Stimulated activated CD4-positive, alpha-beta T cell treated with anti-CD3 and anti-CD28 coated beads, TNF-alpha, amount 100 ng/mL, for 48 hours (primary cell): ENCODE measurements around the gene SPACA4.
A peak's percentile ranks its signal among the peaks of the same experiment; 100 is the strongest.
"Not testable (repeated sequence)": the region's sequence is repeated elsewhere in the genome, so short reads cannot be mapped to it uniquely, and the experiment has no call there.

Source experiments
- DNase-seq, 3 donors: peaks; one replicate each; pipeline ENCODE4 v3.0.0-alpha.2; 2020; ENCODE audit warnings: low read depth in 3 of 3

SPACA4 gene

DNA sequence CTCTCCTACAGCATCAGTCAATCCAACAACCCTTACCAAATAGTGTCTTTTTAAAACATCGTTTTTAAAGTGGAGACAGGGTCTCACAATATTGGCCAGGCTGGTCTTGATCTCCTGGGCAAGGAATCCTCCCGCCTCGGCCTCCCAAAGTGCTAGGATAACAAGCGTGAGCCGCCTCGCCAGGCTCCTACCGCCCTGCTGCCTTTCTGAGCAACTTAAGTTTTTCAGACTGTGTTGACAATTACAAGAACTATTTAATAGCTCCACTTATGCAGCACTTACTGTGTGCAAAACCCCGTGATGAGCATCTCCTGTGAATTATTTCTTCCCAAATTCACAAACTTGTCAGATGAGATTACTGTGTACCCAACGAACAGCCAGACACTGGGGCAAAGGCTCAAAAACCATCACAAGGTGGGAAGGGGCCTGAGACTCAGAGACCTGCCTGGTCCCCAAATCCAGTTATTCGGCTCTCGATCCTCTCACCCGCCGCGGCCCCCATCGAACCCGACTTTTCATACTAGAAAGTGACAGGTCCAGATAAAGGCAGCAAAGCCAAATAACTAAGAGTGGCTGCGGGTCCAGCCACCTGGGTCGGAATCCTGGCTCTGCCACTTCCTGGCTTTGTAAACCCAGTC lies 11.9 kb downstream of the SPACA4 start:
- no peak for DNase-seq

DNA sequence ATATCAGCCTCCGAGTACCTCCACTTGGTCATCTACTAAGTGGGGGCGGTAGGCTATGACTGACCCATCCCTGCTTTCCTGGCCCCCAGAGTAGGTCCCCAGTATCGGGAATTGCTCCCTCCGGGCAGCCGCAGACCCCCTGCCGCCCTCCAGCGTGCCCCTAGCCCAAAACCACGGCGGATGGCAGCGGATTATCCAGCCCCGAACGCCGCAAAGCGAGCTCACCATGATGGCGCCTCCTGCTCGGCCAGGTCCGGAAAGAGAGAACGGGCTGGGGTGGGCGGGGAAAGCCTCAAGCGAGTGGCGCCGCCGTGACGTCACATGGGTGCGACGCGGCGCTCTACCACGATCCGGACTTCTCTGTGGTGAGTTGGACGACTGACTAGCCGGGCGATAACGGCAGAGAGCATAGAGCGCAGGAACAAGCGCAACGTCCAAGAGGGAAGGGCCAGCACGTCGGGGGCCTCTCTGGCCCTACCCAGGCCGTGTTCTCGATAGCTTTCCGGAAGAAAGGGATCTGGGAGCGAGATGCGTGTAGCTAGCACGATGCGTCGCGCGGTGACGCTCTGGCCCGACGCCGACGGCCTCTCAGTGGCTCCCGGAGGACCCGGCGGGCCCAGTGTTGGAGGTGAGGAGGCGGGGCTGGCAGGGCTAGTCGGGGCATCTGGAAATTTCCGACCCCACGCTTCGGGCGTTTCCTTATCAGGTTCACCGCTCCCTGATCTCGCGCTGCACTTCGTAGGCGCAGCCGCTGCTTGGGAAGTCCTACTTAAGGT lies 12.6 kb downstream of the SPACA4 start, which contains the start of the genes RPL18 and SPHK2:
TSS of gene RPL18 (minus strand) at position 263 of the 776 bp plus-strand sequence. CDS start at position 228, 35 bp downstream.
TSS of gene SPHK2 (plus strand) at position 591 of the 776 bp plus-strand sequence. CDS start 1,009 bp downstream, outside the sequence.
- DNase-seq = peak; percentile 90 to 94 (median 93)

DNA sequence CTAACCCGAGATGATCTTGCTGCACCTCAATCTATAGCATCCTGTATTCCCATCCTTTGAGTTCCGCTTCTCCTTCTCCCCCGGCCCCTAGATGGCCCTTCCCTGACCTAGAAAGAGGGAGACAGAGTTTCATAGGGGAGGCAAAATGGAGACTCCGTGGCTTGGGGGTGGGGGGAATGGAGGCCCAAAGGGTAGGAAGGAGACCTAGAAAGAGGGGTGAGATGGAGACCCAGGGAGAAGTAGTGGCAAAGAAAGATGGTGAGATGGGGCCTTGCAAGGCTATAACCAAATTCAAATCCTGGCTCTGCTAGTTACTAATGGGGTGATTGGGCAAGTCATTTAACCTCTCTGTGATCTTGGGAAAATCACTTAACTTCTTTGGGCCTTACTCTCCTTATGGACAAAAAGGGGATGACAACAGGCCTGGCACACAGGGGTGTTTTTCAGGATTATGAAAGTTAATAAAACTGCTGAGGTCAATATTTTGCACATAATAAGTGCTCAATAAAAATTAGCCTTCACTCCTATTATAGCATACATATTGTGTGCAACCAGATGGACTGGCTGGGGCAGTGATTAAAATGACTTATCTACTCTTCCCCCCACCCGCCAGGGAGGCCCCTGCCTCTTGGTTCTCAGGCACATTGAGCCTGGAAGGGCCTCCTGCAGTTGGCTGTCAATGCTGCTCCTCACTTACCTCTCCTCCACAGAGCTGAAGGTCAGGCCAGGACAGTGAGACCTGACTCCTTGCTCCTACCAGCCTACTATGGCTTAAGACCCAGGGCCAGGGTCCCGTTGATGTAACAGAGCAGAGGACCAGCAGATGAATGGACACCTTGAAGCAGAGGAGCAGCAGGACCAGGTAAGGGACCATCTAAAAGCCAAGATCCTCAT lies 13.4 kb downstream of the SPACA4 start:
- no peak for DNase-seq

DNA sequence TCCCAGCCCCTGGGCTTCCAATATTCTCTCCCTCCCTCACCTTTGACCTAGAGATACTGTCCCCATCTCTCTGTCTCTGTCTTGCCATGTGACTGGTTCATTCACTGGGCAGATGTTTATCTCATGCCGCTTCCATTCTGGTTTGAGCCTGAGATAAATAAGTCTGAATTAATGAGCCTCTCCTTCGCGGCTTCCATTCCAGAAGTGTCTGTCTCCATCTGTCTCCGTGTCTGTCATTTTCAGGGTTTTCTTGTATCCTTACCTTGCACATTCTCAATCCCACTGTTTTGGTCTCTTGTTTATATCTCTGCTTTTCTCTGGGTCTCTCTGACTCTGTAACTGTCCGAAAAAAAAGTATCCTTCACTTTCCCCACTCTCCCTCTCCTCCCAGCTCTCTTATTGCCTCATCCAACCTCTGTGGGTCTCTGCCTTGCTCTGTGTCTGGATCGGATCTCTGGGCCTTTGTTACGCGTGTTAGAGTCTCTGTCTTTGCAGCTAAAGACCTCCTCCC lies 17.1 kb downstream of the SPACA4 start:
- DNase-seq = no peak

DNA sequence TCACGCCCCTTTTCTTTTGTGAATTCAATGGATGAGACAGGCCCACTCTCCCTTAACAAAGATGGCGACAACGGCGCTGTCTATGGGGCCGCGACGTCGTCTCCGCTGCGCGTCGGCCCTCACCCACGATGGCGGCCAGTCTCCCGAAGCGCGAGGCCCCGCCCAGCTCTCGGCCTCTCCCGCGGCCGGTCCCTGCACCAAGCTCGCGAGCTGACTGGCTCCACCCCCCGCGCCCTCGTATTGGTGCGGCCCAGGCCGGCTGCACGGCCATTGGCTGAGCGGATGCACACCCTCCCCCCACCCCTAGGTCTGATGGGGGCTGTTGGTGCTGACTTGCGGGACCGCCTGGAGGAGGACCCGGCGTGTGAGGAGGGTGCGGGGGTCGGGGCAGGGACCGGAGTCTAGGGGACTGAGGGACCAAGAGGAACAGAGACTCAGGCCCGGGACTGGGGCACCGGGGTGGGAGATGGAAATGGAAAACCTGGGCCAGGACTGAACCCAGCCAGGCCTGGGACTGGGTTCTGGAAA lies 17.6 kb downstream of the SPACA4 start:
- peak; percentile 95 to 99 (median 96) for DNase-seq

DNA sequence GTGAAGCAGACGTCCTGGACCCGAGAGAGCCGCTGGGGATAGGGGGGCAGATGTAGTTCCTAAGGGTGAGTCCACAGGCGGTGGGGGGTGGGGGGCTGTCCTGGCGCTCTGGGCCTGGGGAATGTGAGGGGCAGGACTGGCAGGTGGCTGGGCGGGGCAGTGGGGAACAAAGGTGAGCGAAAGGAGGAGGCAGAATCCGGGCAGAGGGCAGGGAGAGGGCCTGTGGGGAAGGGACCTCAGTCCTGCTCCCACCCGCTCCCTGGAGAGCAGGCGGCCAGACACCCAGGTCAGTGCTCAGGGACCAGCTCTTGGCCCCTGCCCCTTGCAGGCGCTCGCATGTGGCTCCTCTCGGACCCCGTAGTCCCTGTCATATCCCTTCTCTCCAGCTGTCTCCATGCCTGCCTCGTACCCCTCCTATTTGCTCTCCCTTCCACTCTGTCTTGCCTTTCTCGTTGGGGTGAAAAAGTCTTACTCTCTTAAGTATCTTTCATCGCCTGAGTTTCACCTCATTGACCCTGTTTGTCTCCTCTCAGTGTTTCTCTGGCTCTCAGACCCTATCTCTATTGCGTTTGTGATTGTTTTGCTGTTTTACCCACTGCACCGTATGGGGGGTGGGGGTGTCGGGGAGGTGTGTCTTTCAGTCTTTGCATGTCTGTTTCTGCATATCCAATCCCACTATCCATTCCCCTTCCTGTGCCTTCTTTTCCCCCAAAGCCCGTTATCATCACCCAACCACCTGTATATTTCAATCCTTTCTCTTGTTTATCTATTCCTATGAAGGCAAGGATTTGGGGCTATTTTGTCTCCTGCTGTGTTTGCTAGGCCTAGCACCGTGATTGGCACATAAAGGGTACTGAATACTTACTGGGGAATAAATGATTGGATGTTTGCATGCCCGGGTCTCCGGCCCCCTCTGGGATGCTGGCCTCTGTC lies 18.5 kb downstream of the SPACA4 start:
- no peak for DNase-seq

DNA sequence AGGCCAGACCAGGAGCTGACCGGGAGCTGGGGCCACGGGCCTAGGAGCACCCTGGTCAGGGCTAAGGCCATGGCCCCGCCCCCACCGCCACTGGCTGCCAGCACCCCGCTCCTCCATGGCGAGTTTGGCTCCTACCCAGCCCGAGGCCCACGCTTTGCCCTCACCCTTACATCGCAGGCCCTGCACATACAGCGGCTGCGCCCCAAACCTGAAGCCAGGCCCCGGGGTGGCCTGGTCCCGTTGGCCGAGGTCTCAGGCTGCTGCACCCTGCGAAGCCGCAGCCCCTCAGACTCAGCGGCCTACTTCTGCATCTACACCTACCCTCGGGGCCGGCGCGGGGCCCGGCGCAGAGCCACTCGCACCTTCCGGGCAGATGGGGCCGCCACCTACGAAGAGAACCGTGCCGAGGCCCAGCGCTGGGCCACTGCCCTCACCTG lies 19.4 kb downstream of the SPACA4 start:
- DNase-seq = no peak

DNA sequence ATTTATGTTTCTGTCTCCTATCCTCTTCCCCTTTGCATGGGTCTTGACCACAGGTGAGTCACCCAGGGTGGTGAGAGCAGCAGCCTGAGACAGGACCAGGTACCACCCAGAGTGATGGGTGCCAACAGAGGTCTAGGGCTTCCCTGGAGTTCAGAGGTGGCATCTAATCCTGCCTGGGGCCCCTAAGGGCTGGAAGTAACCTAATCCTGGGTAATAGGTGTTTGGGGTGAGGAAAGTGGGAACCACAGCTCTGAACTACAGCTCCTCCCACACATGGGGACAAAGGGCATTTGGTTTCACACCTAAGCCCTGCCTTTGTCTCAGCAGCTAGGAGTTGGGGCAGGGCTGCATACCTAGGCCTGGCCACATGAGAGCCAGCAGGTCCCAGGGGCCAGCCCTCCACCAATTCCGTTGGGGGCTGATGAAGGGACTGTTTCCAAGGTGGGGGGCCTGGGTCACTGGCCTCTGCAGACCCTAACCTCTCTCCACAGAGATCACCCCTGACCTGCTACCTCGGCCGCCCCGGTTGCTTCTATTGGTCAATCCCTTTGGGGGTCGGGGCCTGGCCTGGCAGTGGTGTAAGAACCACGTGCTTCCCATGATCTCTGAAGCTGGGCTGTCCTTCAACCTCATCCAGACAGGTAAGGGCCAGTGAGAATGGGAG lies 20.8 kb downstream of the SPACA4 start:
- DNase-seq = no peak

DNA sequence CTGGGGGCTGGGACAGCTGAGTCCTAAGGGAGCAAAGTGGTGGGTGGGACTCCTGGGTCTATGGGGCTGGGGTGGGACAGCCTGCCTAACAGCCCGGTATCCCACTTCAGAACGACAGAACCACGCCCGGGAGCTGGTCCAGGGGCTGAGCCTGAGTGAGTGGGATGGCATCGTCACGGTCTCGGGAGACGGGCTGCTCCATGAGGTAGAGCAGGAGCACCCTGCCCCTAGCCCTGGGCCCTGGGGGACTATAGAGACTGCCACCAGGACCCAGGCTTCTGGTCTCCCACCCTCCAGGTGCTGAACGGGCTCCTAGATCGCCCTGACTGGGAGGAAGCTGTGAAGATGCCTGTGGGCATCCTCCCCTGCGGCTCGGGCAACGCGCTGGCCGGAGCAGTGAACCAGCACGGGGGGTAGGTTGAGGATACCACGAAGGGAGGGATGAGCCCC lies 21.3 kb downstream of the SPACA4 start:
- DNase-seq = no peak

DNA sequence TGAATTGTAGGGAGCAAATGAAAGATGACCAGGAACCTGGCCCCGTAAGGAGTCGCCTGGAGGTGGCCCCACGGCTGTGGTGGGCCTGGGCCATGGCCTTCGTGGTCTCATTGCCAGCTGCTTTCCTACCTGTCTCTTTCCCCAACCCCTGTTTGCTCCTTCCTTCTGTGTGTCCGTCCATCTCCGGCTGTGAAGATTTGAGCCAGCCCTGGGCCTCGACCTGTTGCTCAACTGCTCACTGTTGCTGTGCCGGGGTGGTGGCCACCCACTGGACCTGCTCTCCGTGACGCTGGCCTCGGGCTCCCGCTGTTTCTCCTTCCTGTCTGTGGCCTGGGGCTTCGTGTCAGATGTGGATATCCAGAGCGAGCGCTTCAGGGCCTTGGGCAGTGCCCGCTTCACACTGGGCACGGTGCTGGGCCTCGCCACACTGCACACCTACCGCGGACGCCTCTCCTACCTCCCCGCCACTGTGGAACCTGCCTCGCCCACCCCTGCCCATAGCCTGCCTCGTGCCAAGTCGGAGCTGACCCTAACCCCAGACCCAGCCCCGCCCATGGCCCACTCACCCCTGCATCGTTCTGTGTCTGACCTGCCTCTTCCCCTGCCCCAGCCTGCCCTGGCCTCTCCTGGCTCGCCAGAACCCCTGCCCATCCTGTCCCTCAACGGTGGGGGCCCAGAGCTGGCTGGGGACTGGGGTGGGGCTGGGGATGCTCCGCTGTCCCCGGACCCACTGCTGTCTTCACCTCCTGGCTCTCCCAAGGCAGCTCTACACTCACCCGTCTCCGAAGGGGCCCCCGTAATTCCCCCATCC lies 22.1 kb downstream of the SPACA4 start:
- DNase-seq = no peak

DNA sequence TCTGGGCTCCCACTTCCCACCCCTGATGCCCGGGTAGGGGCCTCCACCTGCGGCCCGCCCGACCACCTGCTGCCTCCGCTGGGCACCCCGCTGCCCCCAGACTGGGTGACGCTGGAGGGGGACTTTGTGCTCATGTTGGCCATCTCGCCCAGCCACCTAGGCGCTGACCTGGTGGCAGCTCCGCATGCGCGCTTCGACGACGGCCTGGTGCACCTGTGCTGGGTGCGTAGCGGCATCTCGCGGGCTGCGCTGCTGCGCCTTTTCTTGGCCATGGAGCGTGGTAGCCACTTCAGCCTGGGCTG lies 22.7 kb downstream of the SPACA4 start:
- DNase-seq = no peak

DNA sequence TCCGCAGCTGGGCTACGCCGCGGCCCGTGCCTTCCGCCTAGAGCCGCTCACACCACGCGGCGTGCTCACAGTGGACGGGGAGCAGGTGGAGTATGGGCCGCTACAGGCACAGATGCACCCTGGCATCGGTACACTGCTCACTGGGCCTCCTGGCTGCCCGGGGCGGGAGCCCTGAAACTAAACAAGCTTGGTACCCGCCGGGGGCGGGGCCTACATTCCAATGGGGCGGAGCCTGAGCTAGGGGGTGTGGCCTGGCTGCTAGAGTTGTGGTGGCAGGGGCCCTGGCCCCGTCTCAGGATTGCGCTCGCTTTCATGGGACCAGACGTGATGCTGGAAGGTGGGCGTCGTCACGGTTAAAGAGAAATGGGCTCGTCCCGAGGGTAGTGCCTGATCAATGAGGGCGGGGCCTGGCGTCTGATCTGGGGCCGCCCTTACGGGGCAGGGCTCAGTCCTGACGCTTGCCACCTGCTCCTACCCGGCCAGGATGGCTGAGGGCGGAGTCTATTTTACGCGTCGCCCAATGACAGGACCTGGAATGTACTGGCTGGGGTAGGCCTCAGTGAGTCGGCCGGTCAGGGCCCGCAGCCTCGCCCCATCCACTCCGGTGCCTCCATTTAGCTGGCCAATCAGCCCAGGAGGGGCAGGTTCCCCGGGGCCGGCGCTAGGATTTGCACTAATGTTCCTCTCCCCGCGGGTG lies 23.2 kb downstream of the SPACA4 start:
- no peak for DNase-seq

DNA sequence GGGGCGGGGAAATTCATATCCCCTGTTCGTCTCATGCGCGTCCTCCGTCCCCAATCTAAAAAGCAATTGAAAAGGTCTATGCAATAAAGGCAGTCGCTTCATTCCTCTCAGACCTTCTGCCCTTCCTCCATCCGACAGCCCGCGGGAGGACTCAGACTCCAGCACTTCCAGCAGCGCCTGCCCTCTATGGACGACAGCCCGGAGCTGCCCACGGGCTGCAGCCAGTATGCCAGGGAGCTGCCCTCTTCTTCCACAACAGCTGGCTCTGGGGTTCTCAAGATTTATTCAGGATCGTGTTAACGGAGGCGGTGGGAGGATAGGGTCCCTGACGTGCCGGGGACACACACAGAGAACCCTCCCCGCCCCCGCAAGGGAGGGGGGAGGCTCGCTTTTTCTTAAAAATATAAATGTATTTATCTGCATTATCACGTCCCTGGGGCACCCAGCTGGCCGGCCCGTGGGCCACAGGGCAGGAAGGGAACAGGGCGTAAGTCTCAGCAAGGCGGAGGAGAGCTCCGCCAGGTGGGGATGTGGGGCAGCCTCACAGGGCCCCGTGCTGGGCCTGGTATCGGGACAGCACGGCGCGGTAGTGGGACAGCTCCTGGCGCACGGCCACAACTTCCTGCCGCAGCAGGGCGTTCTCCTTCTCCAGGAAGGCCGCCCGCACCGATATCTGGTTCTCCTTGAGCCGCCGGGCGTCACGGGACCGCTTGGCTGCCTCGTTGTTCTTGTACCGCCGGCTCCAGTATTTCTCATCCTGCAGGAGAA lies 23.9 kb downstream of the SPACA4 start:
- DNase-seq = no peak

DNA sequence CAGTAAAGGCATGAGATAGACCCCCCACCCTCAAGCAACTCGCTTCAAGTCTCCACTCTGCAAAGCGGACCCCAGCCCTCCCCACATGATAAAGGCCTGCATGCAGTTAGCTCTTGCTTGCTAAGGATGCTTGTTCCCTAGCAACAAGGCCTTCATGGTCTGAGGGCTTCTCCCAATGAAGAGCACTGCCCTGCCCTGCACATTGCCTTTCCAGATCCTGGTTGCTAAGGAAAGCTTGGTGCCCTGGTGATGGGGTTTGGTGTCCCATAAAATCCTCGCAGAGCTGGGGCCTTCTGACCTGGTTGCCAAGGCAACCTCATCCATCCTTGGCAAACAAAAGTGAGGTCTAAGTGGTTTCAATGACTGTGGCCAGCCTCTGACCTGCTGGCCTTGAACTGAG lies 24.7 kb downstream of the SPACA4 start:
- DNase-seq = no peak

DNA sequence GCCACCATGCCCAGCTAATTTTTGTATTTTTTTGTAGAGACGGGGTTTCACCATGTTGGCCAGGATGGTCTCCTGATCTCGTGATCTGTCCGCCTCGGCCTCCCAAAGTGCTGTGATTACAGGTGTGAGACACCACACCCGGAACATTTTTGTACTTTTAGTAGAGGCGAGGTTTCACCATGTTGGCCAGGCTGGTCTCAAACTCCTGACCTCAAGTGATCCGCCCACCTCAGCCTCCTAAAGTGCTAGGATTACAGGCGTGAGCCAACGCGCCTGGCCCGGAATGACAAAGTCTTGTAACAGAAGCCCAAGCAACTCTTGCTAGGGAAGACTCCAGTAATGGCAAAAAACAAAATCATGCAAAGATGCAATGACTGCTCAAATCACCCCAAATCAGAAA lies 25.7 kb downstream of the SPACA4 start:
- not testable (repeated sequence) for DNase-seq

DNA sequence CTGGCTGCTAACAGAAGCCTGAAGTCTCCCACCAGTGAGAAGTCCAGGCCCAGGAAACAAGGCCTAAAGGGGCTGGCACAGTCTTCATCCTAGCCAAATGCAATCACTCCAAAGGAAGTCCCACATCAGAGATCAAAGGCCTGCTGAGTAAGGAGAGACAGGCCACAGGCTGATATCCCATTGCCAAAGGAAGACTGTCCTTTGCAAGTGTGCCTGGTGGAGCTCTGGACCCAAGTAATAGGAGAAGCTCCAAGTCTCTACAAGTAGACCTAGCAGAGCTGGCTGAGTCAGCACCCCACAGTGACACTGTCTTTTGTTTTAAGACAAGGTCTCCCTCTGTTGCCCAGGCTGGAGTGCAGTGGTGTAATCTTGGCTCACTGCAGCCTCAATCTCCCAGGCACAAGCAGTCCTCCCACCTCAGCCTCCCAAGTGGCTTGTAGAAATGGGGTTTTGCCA lies 26.2 kb downstream of the SPACA4 start:
- DNase-seq = no peak

DNA sequence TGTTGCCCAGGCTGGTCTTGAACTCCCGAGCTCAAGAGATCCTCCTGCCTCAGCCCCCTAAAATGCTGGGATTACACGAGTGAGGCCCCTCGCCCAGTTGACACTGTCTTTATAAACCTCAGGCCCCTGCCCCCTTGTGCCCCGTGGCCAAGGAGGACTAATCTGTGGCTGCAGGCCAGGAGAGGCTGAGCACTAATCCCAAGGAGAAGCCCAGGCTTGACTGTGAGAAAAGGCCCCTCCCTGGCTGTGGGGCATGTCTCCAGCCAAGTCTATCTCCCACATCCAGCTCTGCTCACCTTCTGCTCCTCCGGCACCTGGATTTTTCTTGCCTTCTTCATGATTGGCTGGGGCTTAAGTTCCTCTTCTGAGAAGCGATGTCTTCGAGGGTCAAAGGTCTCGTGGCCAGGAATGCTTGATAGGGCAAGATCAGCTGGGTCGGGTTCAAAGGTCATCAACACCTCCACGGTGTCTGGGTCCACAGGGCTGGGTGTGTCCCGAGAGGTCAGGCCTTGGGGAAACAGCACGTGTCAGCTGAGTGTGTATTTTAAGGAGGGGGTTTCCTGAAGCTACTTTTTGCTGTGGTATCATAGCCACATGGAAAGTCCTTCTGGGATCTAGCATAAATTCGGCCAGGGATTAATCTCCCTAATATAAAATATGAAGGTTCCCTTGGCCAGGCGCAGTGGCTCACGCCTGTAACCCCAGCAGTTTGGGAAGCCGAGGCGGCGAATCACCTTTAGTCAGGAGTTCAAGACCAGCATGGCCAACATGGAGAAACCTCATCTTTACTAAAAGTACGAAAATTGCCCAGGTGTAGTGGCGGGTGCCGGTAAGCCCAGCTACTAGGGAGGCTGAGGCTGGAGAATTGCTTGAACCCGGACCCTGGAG lies 26.9 kb downstream of the SPACA4 start:
- no peak for DNase-seq
